Progenitor cell of endocrine pancreas (in vitro differentiated cells): ENCODE measurements around the gene ATP6V1G1. TPM values are rescaled to one million over a fixed set of nuclear protein-coding genes. Genes with fewer than 3 reads are reported as not detected.

Experiments
- DNase-seq: peaks from one replicate; pipeline ENCODE4 v3.0.0; 2021; ENCODE audit warnings: low spot score; ENCODE audit not compliant: unreplicated experiment
- H3K27ac Mint-ChIP-seq: 2 replicates; pipeline ENCODE4 v1.8.0; 2021; ENCODE audit warnings: mild to moderate bottlenecking, moderate library complexity, mixed read lengths
- H3K27me3 Mint-ChIP-seq: 2 replicates; pipeline ENCODE4 v1.8.0; 2021; ENCODE audit warnings: mixed read lengths
- H3K36me3 Mint-ChIP-seq: 2 replicates; pipeline ENCODE4 v1.8.0; 2022; ENCODE audit warnings: mixed read lengths; ENCODE audit not compliant: insufficient read depth
- H3K4me1 Mint-ChIP-seq: 2 replicates; pipeline ENCODE4 v1.8.0; 2021; ENCODE audit warnings: low read depth, mixed read lengths
- H3K4me3 Mint-ChIP-seq: 2 replicates; pipeline ENCODE4 v1.8.0; 2021; ENCODE audit warnings: low read depth, mild to moderate bottlenecking, moderate library complexity, mixed read lengths
- H3K9me3 Mint-ChIP-seq: 2 replicates; pipeline ENCODE4 v1.8.0; 2021; ENCODE audit warnings: low read depth, mixed read lengths
- CTCF ChIP-seq: fragments of 200-600 bp; sonication (generic); IDR thresholded peaks from one replicate; pipeline ENCODE4 v1.5.0; 2021; ENCODE audit warnings: antibody characterized with exemption, mild to moderate bottlenecking; ENCODE audit not compliant: unreplicated experiment
- total RNA-seq: library from RNA; stranded (reverse); gene quantifications from 2 replicates; pipeline ENCODE4 v1.2.1, GENCODE V29; 2021

The ATP6V1G1 gene
- total RNA-seq, 1 donor from 2014 or later, result 123 TPM

- TF ChIP-seq CTCF, result no peak
- DNase-seq, result no peak
- no peak overlapping the region for H3K27ac Mint-ChIP-seq
- peaks cover 11% of the 10 kb centered on the region for H3K4me1 Mint-ChIP-seq
- H3K36me3 Mint-ChIP-seq, result no peaks in the 10 kb centered on the region
- H3K9me3 Mint-ChIP-seq, result no peaks in the 10 kb centered on the region
- no peak overlapping the region for H3K4me3 Mint-ChIP-seq
- H3K27me3 Mint-ChIP-seq, result no peaks in the 10 kb centered on the region
These were observed 20.3 kb downstream of the ATP6V1G1 start for GRCh38 chr9:114607671-114608524.

GRCh38 chr9:114608525-114608796 is 20.9 kb downstream of the ATP6V1G1 start:
- no peak for TF ChIP-seq CTCF
- DNase-seq, result no peak
- no peaks in the 10 kb centered on the region for H3K9me3 Mint-ChIP-seq
- no peaks in the 10 kb centered on the region for H3K36me3 Mint-ChIP-seq
- peaks cover 3% of the 10 kb centered on the region for H3K27me3 Mint-ChIP-seq
- no peak overlapping the region for H3K4me3 Mint-ChIP-seq
- H3K4me1 Mint-ChIP-seq, result peaks cover 11% of the 10 kb centered on the region
- no peak overlapping the region for H3K27ac Mint-ChIP-seq

DNA sequence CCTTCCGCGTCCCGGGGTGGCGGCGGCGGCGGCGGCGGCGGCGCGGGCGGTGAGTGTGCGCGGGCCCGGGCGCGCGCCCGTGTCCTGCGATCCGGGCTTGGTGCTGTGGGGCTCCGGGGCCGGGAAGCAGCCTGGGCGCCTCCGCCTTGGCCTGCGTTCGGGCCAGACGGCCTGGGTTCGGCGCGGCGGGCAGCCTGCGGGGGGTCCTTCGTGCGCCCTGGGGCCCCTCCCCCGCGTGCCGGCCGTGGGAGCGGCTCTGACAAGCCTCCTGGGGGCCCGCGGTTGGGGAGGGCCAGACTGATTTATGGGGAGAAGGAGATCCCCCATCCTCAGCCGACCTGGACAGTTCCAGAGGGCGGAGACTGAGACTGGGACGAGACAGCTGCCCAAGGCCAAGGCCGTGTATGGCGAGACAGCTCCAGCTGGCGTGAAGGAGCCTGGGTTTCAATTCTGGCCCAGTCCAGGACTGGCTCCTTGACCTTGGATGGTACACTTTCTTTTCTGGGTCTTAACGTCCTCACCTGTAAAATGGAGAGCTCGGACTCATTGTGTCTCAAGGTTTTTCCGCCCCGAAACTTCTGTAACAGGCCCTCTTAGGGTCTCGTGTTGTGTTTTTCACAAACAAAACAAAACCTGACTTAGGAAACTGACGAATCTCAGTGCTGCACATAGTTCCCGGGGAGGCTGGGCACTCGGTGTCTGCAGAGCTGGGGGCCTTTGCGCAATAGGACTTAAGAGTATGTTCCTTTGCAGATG is 24.1 kb downstream of the ATP6V1G1 start:
- peak overlapping the region; percentile 72 for H3K4me3 Mint-ChIP-seq
- H3K27ac Mint-ChIP-seq, result peak overlapping the region; percentile 60
- H3K4me1 Mint-ChIP-seq, result peaks cover 7% of the 10 kb centered on the region
- H3K27me3 Mint-ChIP-seq, result peaks cover 4% of the 10 kb centered on the region
- no peak for TF ChIP-seq CTCF
- peak; percentile 36 for DNase-seq
- no peaks in the 10 kb centered on the region for H3K9me3 Mint-ChIP-seq
- peaks cover 2% of the 10 kb centered on the region for H3K36me3 Mint-ChIP-seq

DNA sequence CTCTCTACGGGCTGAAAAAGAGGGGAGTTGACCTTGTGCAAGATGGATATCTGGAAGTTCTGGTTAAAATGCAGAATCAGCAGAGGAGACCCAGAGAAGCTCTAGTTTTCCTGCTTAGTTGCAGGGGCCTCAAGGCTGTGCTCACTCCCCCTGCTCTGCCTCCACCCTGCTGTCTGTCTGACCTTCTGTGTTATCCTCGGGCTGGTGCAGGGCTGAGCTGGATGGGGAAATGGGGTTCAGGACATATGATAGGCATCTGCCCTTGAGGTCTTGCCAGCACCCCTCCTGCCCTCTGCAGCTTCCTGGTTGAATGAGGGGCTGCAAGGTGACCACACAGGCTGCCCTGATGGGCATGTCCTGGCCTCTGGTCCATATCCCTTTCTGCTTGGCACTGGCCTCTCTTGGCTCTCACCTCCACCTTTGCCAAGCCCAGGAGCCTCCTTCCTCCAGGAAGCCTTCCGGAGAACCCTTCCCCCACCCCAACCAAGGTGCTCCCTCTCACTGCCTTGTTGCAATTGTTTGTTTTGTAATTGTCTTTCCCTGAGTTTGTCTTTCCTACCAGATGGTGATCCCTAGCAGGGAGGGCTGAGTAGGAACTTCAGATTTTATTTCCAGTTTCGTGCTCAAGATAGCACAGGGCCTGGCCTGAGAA is 24.8 kb downstream of the ATP6V1G1 start:
- peaks cover 2% of the 10 kb centered on the region for H3K36me3 Mint-ChIP-seq
- H3K27me3 Mint-ChIP-seq, result peaks cover 4% of the 10 kb centered on the region
- peak overlapping the region; percentile 60 for H3K27ac Mint-ChIP-seq
- H3K9me3 Mint-ChIP-seq, result no peaks in the 10 kb centered on the region
- TF ChIP-seq CTCF, result no peak
- no peak for DNase-seq
- H3K4me3 Mint-ChIP-seq, result peak overlapping the region; percentile 72
- peaks cover 7% of the 10 kb centered on the region for H3K4me1 Mint-ChIP-seq

GRCh38 chr9:114613087-114613486 is 25.5 kb downstream of the ATP6V1G1 start:
- Mint-ChIP-seq H3K4me3 (peak overlapping the region; percentile 72), H3K27me3 (peaks cover 4% of the 10 kb centered on the region), H3K4me1 (peaks cover 7% of the 10 kb centered on the region), H3K27ac (no peak overlapping the region), H3K9me3 (no peaks in the 10 kb centered on the region), H3K36me3 (peaks cover 2% of the 10 kb centered on the region)
- TF ChIP-seq CTCF, result no peak
- DNase-seq, result no peak
